Stimulated activated CD8-positive, alpha-beta memory T cell treated with anti-CD3 and anti-CD28 coated beads, Interleukin-15, amount 100 ng/mL, for 4 hours (primary cell): ENCODE measurements around the gene CCHCR1.
"Not testable (repeated sequence)": the region's sequence is repeated elsewhere in the genome, so short reads cannot be mapped to it uniquely, and the experiment has no call there.

Experiments used
- DNase-seq, 2 donors: peaks; one replicate each; pipeline ENCODE4 v3.0.0-alpha.2; 2020; ENCODE audit warnings: low read depth in 2 of 2

Gene CCHCR1

GRCh38 chr6:31180500-31180899 is 22.9 kb upstream of the CCHCR1 start:
- DNase-seq, result peak in 1 of 2 donors; percentile 34

GRCh38 chr6:31179896-31180295 is 22.3 kb upstream of the CCHCR1 start:
- DNase-seq, result no peak

GRCh38 chr6:31179042-31179386 is 21.4 kb upstream of the CCHCR1 start:
- DNase-seq, result no peak

GRCh38 chr6:31178143-31179041 is 20.8 kb upstream of the CCHCR1 start:
- no peak for DNase-seq

- no peak for DNase-seq
Observed at GRCh38 chr6:31175971-31176370, 18.4 kb upstream of the CCHCR1 start.

DNA sequence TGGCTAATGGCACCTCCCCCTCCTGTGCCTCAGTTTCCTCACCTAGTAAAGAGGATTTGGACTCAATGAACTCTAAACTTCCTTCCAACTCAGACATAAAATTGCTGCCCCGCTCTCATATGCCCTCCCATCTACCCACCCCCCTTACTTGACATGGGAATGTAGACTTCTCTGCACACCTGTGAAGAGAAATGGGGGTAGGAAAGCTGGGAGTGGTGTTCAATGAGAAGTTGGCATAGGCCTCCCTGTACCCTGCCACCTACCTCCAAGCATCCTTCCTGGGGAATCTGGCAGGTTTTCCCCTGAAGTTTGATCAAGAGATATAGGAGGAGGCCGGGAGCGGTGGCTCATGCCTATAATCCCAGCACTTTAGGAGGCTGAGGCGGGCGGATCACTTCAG is 16.8 kb upstream of the CCHCR1 start:
- no peak for DNase-seq

DNA sequence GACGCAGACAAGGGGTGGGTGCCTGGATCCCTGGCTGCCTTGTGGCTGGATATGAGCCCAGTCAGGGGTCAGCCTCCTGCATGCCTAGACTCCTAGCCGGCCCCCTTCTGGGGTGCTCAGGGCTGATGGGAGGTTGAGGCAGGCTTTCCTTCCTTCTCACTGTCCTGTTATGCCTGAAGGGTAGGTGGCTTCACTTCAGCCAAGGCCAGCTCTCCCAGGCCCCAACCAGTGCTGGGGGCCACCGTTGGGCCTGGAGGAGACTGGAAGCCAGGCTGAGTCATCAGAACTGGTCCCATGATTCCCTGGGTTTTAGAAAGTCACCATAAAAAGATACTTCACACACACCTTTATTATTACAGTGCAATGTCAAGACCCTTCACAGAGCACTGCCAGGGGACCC is 15.8 kb upstream of the CCHCR1 start:
- no peak for DNase-seq

GRCh38 chr6:31172973-31173384 is 15.4 kb upstream of the CCHCR1 start:
- DNase-seq, result no peak

GRCh38 chr6:31171931-31172905 is 14.6 kb upstream of the CCHCR1 start:
- no peak for DNase-seq

- no peak for DNase-seq
Observed at GRCh38 chr6:31170987-31171671, 13.5 kb upstream of the CCHCR1 start.

- DNase-seq, result no peak
Observed at GRCh38 chr6:31170600-31170881, 12.9 kb upstream of the CCHCR1 start, which contains the start of gene POU5F1. Gene POU5F1 (minus strand): TSS chr6:31170682. CDS start chr6:31170620, 62 bp downstream.

DNA sequence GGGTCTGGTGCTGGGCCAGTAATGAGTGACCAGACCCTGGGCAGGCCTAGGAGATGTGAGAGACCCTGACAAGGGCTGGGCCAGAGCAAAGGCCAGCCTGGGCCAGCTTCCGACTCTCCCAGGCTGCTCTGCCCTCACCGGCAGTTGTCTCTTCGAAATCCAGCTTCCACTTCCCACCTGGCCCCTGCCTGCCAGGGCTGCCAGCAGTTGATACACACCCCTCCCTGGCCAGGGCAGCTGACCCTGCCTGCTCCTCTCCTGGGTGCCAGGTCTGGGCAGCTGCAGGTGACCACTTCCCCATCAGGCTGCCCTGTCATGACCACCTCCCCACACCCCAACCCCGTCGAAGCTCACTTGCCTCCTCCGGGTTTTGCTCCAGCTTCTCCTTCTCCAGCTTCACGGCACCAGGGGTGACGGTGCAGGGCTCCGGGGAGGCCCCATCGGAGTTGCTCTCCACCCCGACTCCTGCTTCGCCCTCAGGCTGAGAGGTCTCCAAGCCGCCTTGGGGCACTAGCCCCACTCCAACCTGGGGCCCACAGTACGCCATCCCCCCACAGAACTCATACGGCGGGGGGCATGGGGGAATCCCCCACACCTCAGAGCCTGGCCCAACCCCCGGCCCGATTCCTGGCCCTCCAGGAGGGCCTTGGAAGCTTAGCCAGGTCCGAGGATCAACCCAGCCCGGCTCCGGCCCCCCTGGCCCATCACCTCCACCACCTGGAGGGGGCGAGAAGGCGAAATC is 12.4 kb upstream of the CCHCR1 start:
- DNase-seq, result not testable (repeated sequence)

GRCh38 chr6:31169123-31169857 is 11.7 kb upstream of the CCHCR1 start:
- no peak for DNase-seq

DNA sequence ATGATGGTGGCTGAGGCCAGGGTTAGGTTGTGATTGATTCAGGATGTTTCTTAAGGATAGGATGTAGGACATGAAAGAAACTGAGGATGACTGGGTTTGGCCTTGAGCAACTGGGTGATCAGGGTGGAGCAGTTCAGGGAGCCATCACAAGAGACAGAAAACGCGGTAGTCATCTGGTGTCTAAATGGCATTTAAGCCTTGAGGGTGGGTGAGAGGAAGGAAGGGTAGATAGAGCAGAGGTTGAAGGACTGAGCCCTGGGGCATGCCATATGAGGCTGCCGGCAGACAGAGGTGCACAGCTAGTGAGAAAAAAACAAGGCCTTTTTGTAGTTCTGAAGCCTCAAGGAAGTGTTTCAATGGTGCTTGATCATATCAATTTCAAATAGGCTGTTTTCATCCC is 11.0 kb upstream of the CCHCR1 start:
- no peak for DNase-seq

- no peak for DNase-seq
Observed at GRCh38 chr6:31165986-31166385, 8.4 kb upstream of the CCHCR1 start.

DNA sequence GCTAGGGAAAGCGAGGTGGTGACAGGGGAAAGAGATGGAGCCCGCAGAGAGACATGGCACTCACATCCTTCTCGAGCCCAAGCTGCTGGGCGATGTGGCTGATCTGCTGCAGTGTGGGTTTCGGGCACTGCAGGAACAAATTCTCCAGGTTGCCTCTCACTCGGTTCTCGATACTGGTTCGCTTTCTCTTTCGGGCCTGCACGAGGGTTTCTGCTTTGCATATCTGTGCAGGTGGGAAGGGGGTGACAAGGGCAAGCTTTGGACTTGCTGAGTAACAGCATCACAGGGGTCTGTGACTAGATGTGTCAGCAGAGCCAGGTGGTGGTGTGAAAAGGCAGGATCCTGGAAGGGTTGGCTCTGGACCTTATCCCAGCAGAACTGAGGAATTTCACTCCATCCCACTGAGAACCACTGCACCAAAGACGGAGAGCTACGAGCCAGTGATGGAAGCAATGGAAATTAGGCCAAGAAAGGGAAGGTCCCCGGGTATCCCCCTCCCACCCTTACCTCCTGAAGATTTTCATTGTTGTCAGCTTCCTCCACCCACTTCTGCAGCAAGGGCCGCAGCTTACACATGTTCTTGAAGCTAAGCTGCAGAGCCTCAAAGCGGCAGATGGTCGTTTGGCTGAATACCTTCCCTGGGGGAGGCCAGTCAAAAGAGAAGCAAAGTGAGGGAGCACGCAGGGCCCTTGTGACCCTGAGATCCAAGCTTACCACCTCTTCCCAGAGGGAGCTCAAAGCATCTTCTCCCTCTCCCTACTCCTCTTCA is 7.6 kb upstream of the CCHCR1 start:
- DNase-seq, result not testable (repeated sequence)

DNA sequence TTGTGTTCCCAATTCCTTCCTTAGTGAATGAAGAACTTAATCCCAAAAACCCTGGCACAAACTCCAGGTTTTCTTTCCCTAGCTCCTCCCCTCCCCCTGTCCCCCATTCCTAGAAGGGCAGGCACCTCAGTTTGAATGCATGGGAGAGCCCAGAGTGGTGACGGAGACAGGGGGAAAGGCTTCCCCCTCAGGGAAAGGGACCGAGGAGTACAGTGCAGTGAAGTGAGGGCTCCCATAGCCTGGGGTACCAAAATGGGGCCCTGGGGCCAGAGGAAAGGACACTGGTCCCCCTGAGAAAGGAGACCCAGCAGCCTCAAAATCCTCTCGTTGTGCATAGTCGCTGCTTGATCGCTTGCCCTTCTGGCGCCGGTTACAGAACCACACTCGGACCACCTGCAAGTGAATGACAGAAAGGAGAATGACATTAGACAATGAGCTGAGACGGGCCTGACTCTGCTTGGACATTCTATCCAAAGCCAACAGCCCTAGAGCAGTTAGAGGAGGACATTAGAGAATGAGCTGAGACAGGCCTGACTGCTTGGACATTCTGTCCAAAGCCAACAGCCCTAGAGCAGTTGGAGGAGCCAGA is 7.0 kb upstream of the CCHCR1 start:
- DNase-seq, result not testable (repeated sequence)

DNA sequence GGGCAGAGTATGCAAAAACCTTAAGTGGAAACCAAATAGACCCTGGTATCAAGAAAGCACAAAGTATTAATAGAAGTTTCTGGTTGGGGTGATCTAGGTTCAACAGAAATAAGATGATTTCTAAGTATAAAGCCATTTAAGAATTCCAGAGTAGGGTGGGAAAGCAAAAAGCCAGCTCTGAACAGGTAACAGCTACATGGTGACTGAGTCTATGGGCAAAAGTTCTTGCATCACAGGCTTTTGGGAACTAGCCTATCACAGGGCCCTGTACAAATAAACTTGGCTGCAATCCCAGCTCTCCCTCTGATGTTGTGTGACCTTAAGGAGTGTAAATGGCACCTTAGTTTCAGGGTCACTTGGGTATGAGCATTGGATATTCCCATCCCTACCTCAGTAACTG is 6.3 kb upstream of the CCHCR1 start:
- DNase-seq, result no peak

- DNase-seq, result no peak
Observed at GRCh38 chr6:31162463-31163165, 5.0 kb upstream of the CCHCR1 start.
